Suprapubic skin (tissue), 3 donors: Measurements from ENCODE around the gene WNT11.

Experiments used
- POLR2AphosphoS5 ChIP-seq, 3 donors: sonication (generic); formaldehyde crosslinking; IDR thresholded peaks; one replicate each; pipeline ENCODE4 v1.6.1; 2017; ENCODE audit warnings: antibody characterized with exemption in 3 of 3
- TF ChIP-seq, protein P1 (sequence below), 2 donors: fragments of 200-600 bp in 1 of 2; fragments of 450-650 bp in 1 of 2; sonication (generic) in 1 of 2; IDR thresholded peaks; one replicate each; pipeline ENCODE4 v1.5.1; 2016 to 2019; ENCODE audit warnings: antibody characterized with exemption in 2 of 2, mild to moderate bottlenecking in 1 of 2, moderate library complexity in 1 of 2

- no peak for TF ChIP-seq POLR2AphosphoS5 (IDR thresholded peaks at IDR 0.05)
- TF ChIP-seq, protein P1, sequence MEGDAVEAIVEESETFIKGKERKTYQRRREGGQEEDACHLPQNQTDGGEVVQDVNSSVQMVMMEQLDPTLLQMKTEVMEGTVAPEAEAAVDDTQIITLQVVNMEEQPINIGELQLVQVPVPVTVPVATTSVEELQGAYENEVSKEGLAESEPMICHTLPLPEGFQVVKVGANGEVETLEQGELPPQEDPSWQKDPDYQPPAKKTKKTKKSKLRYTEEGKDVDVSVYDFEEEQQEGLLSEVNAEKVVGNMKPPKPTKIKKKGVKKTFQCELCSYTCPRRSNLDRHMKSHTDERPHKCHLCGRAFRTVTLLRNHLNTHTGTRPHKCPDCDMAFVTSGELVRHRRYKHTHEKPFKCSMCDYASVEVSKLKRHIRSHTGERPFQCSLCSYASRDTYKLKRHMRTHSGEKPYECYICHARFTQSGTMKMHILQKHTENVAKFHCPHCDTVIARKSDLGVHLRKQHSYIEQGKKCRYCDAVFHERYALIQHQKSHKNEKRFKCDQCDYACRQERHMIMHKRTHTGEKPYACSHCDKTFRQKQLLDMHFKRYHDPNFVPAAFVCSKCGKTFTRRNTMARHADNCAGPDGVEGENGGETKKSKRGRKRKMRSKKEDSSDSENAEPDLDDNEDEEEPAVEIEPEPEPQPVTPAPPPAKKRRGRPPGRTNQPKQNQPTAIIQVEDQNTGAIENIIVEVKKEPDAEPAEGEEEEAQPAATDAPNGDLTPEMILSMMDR (IDR thresholded peaks at IDR 0.05), result no peak
Measured at GRCh38 chr11:76218449-76219178, 12.3 kb upstream of the WNT11 start.
